NCI-H128 (cell line): ENCODE measurements around the gene CLCN3.
"Not testable (repeated sequence)": the region's sequence is repeated elsewhere in the genome, so short reads cannot be mapped to it uniquely, and the experiment has no call there.

Source experiments
- DNase-seq: peaks from one replicate; lab custom pipeline; 2025; ENCODE audit not compliant: unreplicated experiment; lab: John Stamatoyannopoulos, UW

The CLCN3 gene

DNA sequence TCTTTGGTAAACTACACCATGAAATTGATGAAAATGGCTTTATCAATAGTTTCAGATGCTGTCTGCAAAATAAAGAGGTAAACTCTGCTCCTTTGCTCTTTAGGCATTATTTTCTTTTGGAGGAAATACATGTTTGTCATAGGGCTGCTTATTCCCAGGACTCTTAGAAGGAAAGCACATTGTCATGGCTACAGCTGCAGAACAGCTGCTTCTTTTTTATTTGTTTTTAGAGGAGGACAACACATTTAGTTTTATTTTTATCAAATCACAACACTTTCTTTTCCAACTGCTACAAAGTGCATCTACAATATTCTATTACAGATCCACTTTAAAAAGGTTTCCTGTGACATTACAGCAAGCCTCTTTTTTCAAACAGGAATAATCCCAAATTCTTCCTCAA, 150.0 kb downstream of the CLCN3 start:
- no peak for DNase-seq

DNA sequence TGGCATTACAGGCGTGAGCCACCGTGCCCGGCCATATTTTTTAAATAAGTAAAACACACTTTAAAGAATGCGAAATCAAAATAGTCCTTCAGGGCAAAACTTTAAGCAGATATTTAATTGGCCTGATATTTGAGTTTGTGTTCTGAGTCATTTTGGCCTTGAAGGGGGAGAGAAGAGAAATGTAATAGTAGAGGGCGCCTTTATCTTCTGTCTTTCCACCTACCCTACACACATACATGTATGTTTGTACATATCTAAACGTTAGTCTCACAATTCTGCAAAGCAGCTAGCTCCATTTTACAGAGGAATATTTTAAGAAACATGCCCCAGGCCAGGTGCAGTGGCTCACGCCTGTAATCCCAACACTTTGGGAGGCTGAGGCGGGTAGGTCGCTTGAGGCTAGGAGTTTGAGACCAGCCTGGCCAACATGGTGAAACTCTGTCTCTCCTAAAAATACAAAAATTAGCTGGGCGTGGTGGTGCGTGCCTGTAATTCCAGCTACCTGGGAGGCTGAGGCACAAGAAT, 151.2 kb downstream of the CLCN3 start:
- not testable (repeated sequence) for DNase-seq
